Stimulated activated CD8-positive, alpha-beta memory T cell treated with anti-CD3 and anti-CD28 coated beads, Interleukin-4, amount 100 ng/mL, for 48 hours (primary cell): ENCODE data around the gene ABCD3.
"Not testable (repeated sequence)": the region's sequence is repeated elsewhere in the genome, so short reads cannot be mapped to it uniquely, and the experiment has no call there.

ENCODE experiments used
- DNase-seq: peaks from one replicate; pipeline ENCODE4 v3.0.0-alpha.2; 2020

Gene ABCD3

GRCh38 chr1:94416901-94417727, 1.1 kb upstream of the ABCD3 start:
- no peak for DNase-seq

DNA sequence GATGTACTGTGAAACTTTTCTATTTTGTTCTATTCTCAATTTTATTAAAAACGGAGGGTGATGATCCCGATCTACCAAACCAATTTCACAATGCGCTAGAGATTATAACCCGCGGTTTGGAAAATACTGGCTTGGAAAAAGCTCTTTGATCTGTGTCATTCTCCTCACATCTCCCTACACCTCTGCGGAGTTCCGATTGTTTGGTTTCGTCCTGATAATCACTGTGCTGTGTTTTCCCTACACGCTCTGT, 536 bp upstream of the ABCD3 start:
- no peak for DNase-seq

GRCh38 chr1:94418664-94419655, 771 bp downstream of the ABCD3 start:
- peak; percentile 56 for DNase-seq

DNA sequence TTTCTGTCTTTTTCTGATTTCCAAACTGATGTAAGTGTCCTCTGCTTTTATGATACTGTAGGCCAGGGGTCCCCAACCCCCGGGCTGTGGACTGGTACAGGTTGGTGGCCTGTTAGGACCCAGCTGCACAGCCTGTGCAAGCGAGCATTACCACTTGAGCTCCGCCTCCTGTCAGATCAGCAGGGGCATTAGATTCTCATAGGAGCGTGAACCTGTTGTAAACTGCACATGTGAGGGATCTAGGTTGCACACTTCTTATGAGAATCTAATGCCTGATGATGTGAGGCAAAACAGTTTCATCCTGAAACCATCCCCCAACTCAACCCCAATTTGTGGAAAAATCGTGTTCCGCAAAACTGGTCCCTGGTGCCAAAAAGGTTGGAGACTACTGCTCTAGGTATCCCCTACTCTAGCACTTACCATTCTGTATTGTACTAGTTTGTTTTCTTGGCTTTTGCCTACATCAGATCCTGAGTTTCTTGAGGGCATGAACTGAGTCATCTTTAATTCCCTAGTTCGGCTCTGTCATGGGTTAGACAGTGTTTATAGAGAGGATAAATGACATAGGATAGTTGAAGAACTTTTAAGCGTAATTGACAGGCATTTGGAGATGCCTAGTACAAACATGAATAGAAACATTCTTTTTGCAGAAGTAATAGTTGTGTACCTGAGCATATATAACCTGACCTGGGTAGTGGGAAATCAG, 4.1 kb downstream of the ABCD3 start:
- no peak for DNase-seq

DNA sequence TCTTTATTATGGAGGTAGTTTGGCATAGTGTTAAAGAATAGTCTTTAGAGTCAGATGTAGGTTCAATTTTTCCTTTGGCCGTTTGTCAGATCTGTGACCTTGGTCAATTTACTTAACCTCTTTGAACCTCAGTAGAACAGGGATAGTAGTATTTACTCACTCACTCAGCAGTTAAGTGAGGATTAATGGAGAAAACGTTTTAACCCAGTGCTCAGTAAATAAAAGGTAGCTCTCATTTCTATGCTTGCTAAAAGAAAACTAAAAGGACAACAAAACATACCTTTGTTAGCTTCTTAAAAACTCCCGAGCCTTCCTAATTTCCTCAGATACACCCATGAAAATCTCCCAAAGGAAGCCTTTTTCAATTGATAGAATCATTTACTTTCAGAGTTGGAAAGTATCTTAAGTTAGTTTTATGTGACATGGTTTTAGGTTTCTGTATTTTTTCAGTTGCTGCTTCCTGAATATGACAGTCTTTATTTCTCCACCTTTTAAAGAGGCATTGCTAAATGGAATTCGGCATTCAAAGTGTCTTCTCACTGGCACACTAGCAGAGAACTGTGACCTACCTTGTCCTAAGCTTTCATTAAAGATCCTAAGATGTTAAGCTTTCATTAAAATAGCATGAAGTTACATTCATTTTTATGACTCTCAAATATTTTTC, 7.8 kb downstream of the ABCD3 start:
- DNase-seq = no peak

GRCh38 chr1:94426485-94426870, 8.3 kb downstream of the ABCD3 start:
- DNase-seq = not testable (repeated sequence)

- no peak for DNase-seq
Observed at GRCh38 chr1:94428441-94428840, 10.3 kb downstream of the ABCD3 start.

GRCh38 chr1:94428927-94429528, 10.8 kb downstream of the ABCD3 start:
- not testable (repeated sequence) for DNase-seq

DNA sequence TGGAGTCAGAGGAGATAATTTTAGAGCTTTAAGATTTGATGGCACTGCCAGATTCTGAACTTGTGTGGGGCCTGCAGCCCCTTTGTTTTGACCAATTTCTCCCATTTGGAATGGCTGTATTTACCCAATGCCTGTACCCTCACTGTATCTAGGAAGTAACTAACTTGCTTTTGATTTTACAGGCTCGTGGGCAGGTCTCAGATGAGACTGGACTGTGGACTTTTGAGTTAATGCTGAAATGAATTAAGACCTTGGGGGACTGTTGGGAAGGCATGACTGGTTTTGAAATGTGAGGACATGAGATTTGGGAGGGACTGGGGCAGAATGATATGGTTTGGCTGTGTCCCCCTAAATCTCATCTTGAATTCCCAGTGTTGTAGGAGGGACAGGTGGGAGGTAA, 11.9 kb downstream of the ABCD3 start:
- DNase-seq = not testable (repeated sequence)

GRCh38 chr1:94433866-94434265, 15.7 kb downstream of the ABCD3 start:
- no peak for DNase-seq

GRCh38 chr1:94434365-94435045, 16.3 kb downstream of the ABCD3 start:
- DNase-seq = no peak

- no peak for DNase-seq
Observed at GRCh38 chr1:94438692-94439276, 20.6 kb downstream of the ABCD3 start.

DNA sequence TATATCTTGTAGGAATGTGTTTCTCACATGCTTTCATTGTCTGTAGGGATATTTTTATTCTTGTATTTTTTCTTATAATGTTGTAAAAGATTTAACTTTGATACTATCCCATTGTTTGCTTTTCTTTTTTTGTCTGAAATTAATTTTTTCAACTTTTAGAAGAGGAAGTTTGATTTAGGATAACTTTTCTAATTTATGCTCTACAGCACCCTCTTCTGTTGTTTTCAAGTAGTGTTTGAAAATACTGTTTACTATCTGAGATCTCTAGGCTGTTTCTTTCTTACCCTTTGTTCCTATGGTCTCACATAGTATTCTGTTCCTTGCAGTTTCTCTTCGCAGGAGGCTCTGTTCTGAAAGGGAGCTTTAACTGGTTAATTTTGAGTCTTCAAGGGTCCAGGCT, 21.9 kb downstream of the ABCD3 start:
- DNase-seq = no peak

- DNase-seq = not testable (repeated sequence)
Observed at GRCh38 chr1:94443067-94443466, 24.9 kb downstream of the ABCD3 start.

GRCh38 chr1:94444819-94445218, 26.6 kb downstream of the ABCD3 start:
- not testable (repeated sequence) for DNase-seq

DNA sequence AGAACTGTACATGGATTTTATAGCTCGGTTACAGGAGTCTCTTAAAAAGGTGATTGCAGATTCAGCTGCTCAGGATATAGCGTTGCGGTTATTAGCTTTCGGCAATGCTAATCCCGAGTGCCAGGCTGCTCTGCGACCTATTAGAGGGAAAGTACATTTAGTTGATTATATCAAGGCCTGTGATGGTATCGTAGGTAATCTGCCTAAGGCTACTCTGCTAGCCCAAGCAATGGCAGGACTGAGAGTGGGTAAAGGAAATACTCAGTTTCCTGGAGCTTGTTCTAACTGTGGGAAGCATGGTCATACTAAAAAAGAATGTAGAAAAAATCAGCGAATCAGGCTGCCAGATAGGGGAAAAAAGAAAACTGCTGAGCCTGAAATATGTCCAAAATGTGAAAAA, 27.5 kb downstream of the ABCD3 start:
- DNase-seq = not testable (repeated sequence)

- not testable (repeated sequence) for DNase-seq
Observed at GRCh38 chr1:94446177-94446576, 28.0 kb downstream of the ABCD3 start.

- not testable (repeated sequence) for DNase-seq
Observed at GRCh38 chr1:94448741-94449140, 30.6 kb downstream of the ABCD3 start.

- no peak for DNase-seq
Observed at GRCh38 chr1:94456736-94457135, 38.5 kb downstream of the ABCD3 start.

DNA sequence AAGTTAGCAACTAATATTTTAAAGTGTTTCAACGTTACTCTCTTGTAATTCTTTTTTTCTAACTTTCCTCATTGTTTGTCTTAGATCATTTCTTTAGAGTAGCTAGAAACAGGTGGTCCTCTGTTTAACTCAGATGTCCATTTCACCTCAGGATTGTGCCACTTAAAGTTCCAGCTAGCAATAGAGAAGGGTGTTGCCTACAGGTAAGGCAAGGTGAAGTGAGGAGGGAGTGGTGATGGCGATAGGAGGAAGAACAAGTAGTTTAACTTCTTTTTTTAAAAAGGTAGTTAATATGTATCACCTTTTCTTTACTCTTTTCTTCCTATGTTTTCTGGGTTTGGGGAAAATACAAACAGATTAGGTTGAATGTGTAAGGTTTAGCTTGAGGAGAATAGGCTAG, 44.4 kb downstream of the ABCD3 start:
- no peak for DNase-seq

GRCh38 chr1:94463056-94463764, 45.0 kb downstream of the ABCD3 start:
- no peak for DNase-seq
